Vagina (tissue), 2 donors: ENCODE measurements around the gene ATP2A2. TPM values are rescaled to one million over a fixed set of nuclear protein-coding genes. Genes with fewer than 3 reads are reported as not detected.
A peak's percentile ranks its signal among the peaks of the same experiment; 100 is the strongest.

Experiments used
- DNase-seq, 2 donors: peaks; one replicate each; pipeline ENCODE4 v3.0.0-alpha.2; 2017; ENCODE audit errors: extremely low spot score in 2 of 2
- H3K27ac ChIP-seq: fragments of 200-600 bp; sonication (generic); one replicate; pipeline ENCODE4 v1.5.1; 2019
- H3K27me3 ChIP-seq: fragments of 200-600 bp; sonication (generic); one replicate; pipeline ENCODE4 v1.5.1; 2019
- H3K36me3 ChIP-seq, 2 donors: fragments of 200-600 bp; sonication (generic); one replicate each; pipeline ENCODE4 v1.5.1; 2017 to 2019
- H3K4me1 ChIP-seq: fragments of 200-600 bp; sonication (generic); one replicate; pipeline ENCODE4 v1.5.1; 2019
- H3K4me3 ChIP-seq, 2 donors: fragments of 200-600 bp; sonication (generic); 1 replicate in 1 of 2; 2 replicates in 1 of 2; pipeline ENCODE4 v1.5.1; 2016 to 2019
- H3K9me3 ChIP-seq: fragments of 200-600 bp; sonication (generic); one replicate; pipeline ENCODE4 v1.5.1; 2019
- CTCF ChIP-seq, 3 experiments: fragments of 450-650 bp in 2 of 3; fragments of 200-600 bp in 1 of 3; sonication (generic) in 1 of 3; IDR thresholded peaks; one replicate each; pipeline ENCODE4 v1.5.1; 2017 to 2019; ENCODE audit warnings: antibody characterized with exemption in 3 of 3, mild to moderate bottlenecking in 2 of 3, moderate library complexity in 2 of 3
- POLR2A ChIP-seq, 2 donors: fragments of 450-650 bp; IDR thresholded peaks; one replicate each; pipeline ENCODE4 v1.6.1; 2017; ENCODE audit warnings: antibody characterized with exemption in 2 of 2, mild to moderate bottlenecking in 2 of 2, moderate library complexity in 2 of 2
- POLR2AphosphoS5 ChIP-seq, 2 donors: sonication (generic); formaldehyde crosslinking; IDR thresholded peaks; one replicate each; pipeline ENCODE4 v1.9.0; 2017; ENCODE audit warnings: antibody characterized with exemption in 2 of 2, mild to moderate bottlenecking in 2 of 2, low read depth in 1 of 2; ENCODE audit not compliant: insufficient read depth in 1 of 2
- intact Hi-C: fragments of 100-400 bp; cut with DNase I; formaldehyde crosslinking; loops from one replicate; pipeline ENCODE4 v1.15.1; 2023
- total RNA-seq: library from RNA; depleted of rRNA; stranded (reverse); fragments of >200 nt; gene quantifications from one replicate; pipeline ENCODE4 v1.2.3, GENCODE V29; 2016

Gene ATP2A2
- total RNA-seq, 1 donor from 2014 or later = 127 TPM

- TF ChIP-seq POLR2AphosphoS5 (IDR thresholded peaks at IDR 0.05; ENCODE audit: insufficient read depth in 1 of 2, low read depth in 1 of 2) = no peak
- no peak for TF ChIP-seq POLR2A (IDR thresholded peaks at IDR 0.05)
- TF ChIP-seq CTCF (IDR thresholded peaks at IDR 0.05) = no peak
- no peaks in the 10 kb centered on the region for H3K36me3 ChIP-seq
Measured at GRCh38 chr12:110258466-110258865, 22.6 kb upstream of the ATP2A2 start.

GRCh38 chr12:110262442-110263388, 18.3 kb upstream of the ATP2A2 start:
- no peak for TF ChIP-seq POLR2A (IDR thresholded peaks at IDR 0.05)
- no peak for TF ChIP-seq POLR2AphosphoS5 (IDR thresholded peaks at IDR 0.05; ENCODE audit: insufficient read depth in 1 of 2, low read depth in 1 of 2)
- TF ChIP-seq CTCF (IDR thresholded peaks at IDR 0.05) = no peak
- DNase-seq = no peak
- Histone ChIP-seq H3K27ac (no peak overlapping the region), H3K36me3 (no peaks in the 10 kb centered on the region), H3K27me3 (no peaks in the 10 kb centered on the region), H3K9me3 (no peaks in the 10 kb centered on the region), H3K4me1 (peaks cover 16% of the 10 kb centered on the region), H3K4me3 (no peak overlapping the region)
- intact Hi-C loops = no loop called here

More at GRCh38 chr12:110258466-110258865, 22.6 kb upstream of the ATP2A2 start:
- Histone ChIP-seq H3K27me3 (no peaks in the 10 kb centered on the region), H3K9me3 (no peaks in the 10 kb centered on the region), H3K4me3 (no peak overlapping the region), H3K27ac (no peak overlapping the region), H3K4me1 (peaks cover 5% of the 10 kb centered on the region)
- intact Hi-C loops = no loop called here
- no peak for DNase-seq

- Histone ChIP-seq H3K4me3 (no peak overlapping the region), H3K4me1 (peaks cover 48% of the 10 kb centered on the region)
Measured at GRCh38 chr12:110266381-110266960, 14.6 kb upstream of the ATP2A2 start.

GRCh38 chr12:110266980-110267620, 13.9 kb upstream of the ATP2A2 start:
- Histone ChIP-seq H3K4me1 (peaks cover 50% of the 10 kb centered on the region), H3K27me3 (no peaks in the 10 kb centered on the region), H3K27ac (peak overlapping the region; percentile 38), H3K4me3 (no peak overlapping the region), H3K9me3 (no peaks in the 10 kb centered on the region), H3K36me3 (no peaks in the 10 kb centered on the region)
- TF ChIP-seq POLR2AphosphoS5 (IDR thresholded peaks at IDR 0.05; ENCODE audit: insufficient read depth in 1 of 2, low read depth in 1 of 2) (peak in 1 of 2 donors; percentile 23), CTCF (IDR thresholded peaks at IDR 0.05) (no peak)
- intact Hi-C loops = no loop called here
- DNase-seq = no peak

More at GRCh38 chr12:110266381-110266960, 14.6 kb upstream of the ATP2A2 start:
- no peaks in the 10 kb centered on the region for H3K36me3 ChIP-seq
- intact Hi-C loops = no loop called here
- peak overlapping the region; percentile 38 for H3K27ac ChIP-seq
- TF ChIP-seq POLR2A (IDR thresholded peaks at IDR 0.05) (no peak), CTCF (IDR thresholded peaks at IDR 0.05) (no peak), POLR2AphosphoS5 (IDR thresholded peaks at IDR 0.05; ENCODE audit: insufficient read depth in 1 of 2, low read depth in 1 of 2) (no peak)
- no peak for DNase-seq
- H3K27me3 ChIP-seq = no peaks in the 10 kb centered on the region
- H3K9me3 ChIP-seq = no peaks in the 10 kb centered on the region
